Measurements from ENCODE around the gene ERBB4.
"Not testable (repeated sequence)": the region's sequence is repeated elsewhere in the genome, so short reads cannot be mapped to it uniquely, and the experiment has no call there.

ERBB4 gene

GRCh38 chr2:212249451-212249850, 289.2 kb downstream of the ERBB4 start:
- no peak for TF ChIP-seq POLR2A (IDR thresholded peaks at IDR 0.05; ENCODE audit: low read depth, low read length)
- FAIRE-seq (no peak), DNase-seq (ENCODE audit: insufficient read length, low spot score) (peak; percentile 1)

GRCh38 chr2:212245880-212246279, 292.7 kb downstream of the ERBB4 start:
- no peak for DNase-seq (ENCODE audit: insufficient read length, low spot score)
- TF ChIP-seq POLR2A (IDR thresholded peaks at IDR 0.05; ENCODE audit: low read depth, low read length), result no peak
- FAIRE-seq, result no peak

GRCh38 chr2:212242724-212243123, 295.9 kb downstream of the ERBB4 start:
- DNase-seq (ENCODE audit: insufficient read length, low spot score) (no peak), FAIRE-seq (no peak)
- no peak for TF ChIP-seq POLR2A (IDR thresholded peaks at IDR 0.05; ENCODE audit: low read depth, low read length)

- DNase-seq (ENCODE audit: insufficient read length, low spot score); FAIRE-seq: not testable (repeated sequence)
Measured at GRCh38 chr2:212238152-212238551, 300.4 kb downstream of the ERBB4 start.

- DNase-seq (ENCODE audit: insufficient read length, low spot score) (no peak), FAIRE-seq (no peak)
- no peak for TF ChIP-seq POLR2A (IDR thresholded peaks at IDR 0.05; ENCODE audit: low read depth, low read length)
Measured at GRCh38 chr2:212237350-212238095, 301.1 kb downstream of the ERBB4 start.

- FAIRE-seq (no peak), DNase-seq (ENCODE audit: insufficient read length, low spot score) (no peak)
- no peak for TF ChIP-seq POLR2A (IDR thresholded peaks at IDR 0.05; ENCODE audit: low read depth, low read length)
Measured at GRCh38 chr2:212228743-212229171, 309.8 kb downstream of the ERBB4 start.

- FAIRE-seq, result peak; percentile 61
- TF ChIP-seq POLR2A (IDR thresholded peaks at IDR 0.05; ENCODE audit: low read depth, low read length), result no peak
- peak; percentile 5 for DNase-seq (ENCODE audit: insufficient read length, low spot score)
Measured at GRCh38 chr2:212227755-212228154, 310.8 kb downstream of the ERBB4 start.

GRCh38 chr2:212226114-212226513, 312.5 kb downstream of the ERBB4 start:
- DNase-seq (ENCODE audit: insufficient read length, low spot score) (no peak), FAIRE-seq (no peak)
- TF ChIP-seq POLR2A (IDR thresholded peaks at IDR 0.05; ENCODE audit: low read depth, low read length), result no peak

GRCh38 chr2:212223696-212224095, 314.9 kb downstream of the ERBB4 start:
- DNase-seq (ENCODE audit: insufficient read length, low spot score), result no peak
- FAIRE-seq, result no peak
- no peak for TF ChIP-seq POLR2A (IDR thresholded peaks at IDR 0.05; ENCODE audit: low read depth, low read length)

GRCh38 chr2:212213191-212213590, 325.4 kb downstream of the ERBB4 start:
- FAIRE-seq, result no peak
- no peak for TF ChIP-seq POLR2A (IDR thresholded peaks at IDR 0.05; ENCODE audit: low read depth, low read length)
- DNase-seq (ENCODE audit: insufficient read length, low spot score), result no peak

- DNase-seq (ENCODE audit: insufficient read length, low spot score) (no peak), FAIRE-seq (no peak)
- TF ChIP-seq POLR2A (IDR thresholded peaks at IDR 0.05; ENCODE audit: low read depth, low read length), result no peak
Measured at GRCh38 chr2:212208467-212208866, 330.1 kb downstream of the ERBB4 start.

GRCh38 chr2:212197776-212198175, 340.8 kb downstream of the ERBB4 start:
- no peak for TF ChIP-seq POLR2A (IDR thresholded peaks at IDR 0.05; ENCODE audit: low read depth, low read length)
- DNase-seq (ENCODE audit: insufficient read length, low spot score), result no peak
- FAIRE-seq, result no peak

- no peak for FAIRE-seq
Measured at GRCh38 chr2:212195626-212196025, 343.0 kb downstream of the ERBB4 start.

GRCh38 chr2:212194396-212194795, 344.2 kb downstream of the ERBB4 start:
- DNase-seq (ENCODE audit: insufficient read length, low spot score) (no peak), FAIRE-seq (no peak)
- TF ChIP-seq POLR2A (IDR thresholded peaks at IDR 0.05; ENCODE audit: low read depth, low read length), result no peak

More at GRCh38 chr2:212195626-212196025, 343.0 kb downstream of the ERBB4 start:
- DNase-seq (ENCODE audit: insufficient read length, low spot score), result no peak
- no peak for TF ChIP-seq POLR2A (IDR thresholded peaks at IDR 0.05; ENCODE audit: low read depth, low read length)

GRCh38 chr2:212193803-212194202, 344.8 kb downstream of the ERBB4 start:
- DNase-seq (ENCODE audit: insufficient read length, low spot score), result no peak
- no peak for FAIRE-seq
- no peak for TF ChIP-seq POLR2A (IDR thresholded peaks at IDR 0.05; ENCODE audit: low read depth, low read length)

All from H54 (cell line).